Measurements from ENCODE around the gene IPO11. TPM values are rescaled to one million over a fixed set of nuclear protein-coding genes. Genes with fewer than 3 reads are reported as not detected.
"Not testable (repeated sequence)": the region's sequence is repeated elsewhere in the genome, so short reads cannot be mapped to it uniquely, and the experiment has no call there.

Gene IPO11
- polyA plus RNA-seq, 6 donors from 2014 or later, result 8.3 to 12.1 (median 10.4) TPM

- peak overlapping the region in 1 of 6 donors; percentile 22 for H3K27ac Mint-ChIP-seq
- H3K27me3 Mint-ChIP-seq, result no peaks in the 10 kb centered on the region
- H3K4me3 Mint-ChIP-seq, result no peak overlapping the region
- no peaks in the 10 kb centered on the region for H3K4me1 Mint-ChIP-seq
- ATAC-seq (ENCODE audit: low read depth in 2 of 2) (no peak), DNase-seq (no peak)
- H3K36me3 Mint-ChIP-seq, result peaks cover 10 to 11% of the 10 kb centered on the region in 2 donors
- no peaks in the 10 kb centered on the region for H3K9me3 Mint-ChIP-seq
Observed at GRCh38 chr5:62538017-62538942, 125.7 kb downstream of the IPO11 start.

- H3K36me3 Mint-ChIP-seq, result peaks cover 27 to 29% of the 10 kb centered on the region in 2 donors
- no peak overlapping the region for H3K27ac Mint-ChIP-seq
- DNase-seq, result no peak
- ATAC-seq (ENCODE audit: low read depth in 2 of 2), result no peak
- no peak overlapping the region for H3K4me3 Mint-ChIP-seq
- no peaks in the 10 kb centered on the region for H3K27me3 Mint-ChIP-seq
- peaks cover 0 to 5% (median 0%) of the 10 kb centered on the region in 7 donors for H3K9me3 Mint-ChIP-seq
- H3K4me1 Mint-ChIP-seq, result peaks cover under 1 to 10% (median 6%) of the 10 kb centered on the region in 3 donors
Observed at GRCh38 chr5:62542720-62543119, 130.2 kb downstream of the IPO11 start.

GRCh38 chr5:62547945-62548630 is 135.5 kb downstream of the IPO11 start:
- Mint-ChIP-seq H3K4me1 (peaks cover 5 to 17% (median 11%) of the 10 kb centered on the region in 3 donors), H3K4me3 (no peak overlapping the region), H3K27ac (peak overlapping the region in 5 of 6 donors; percentile 5 to 57 (median 18)), H3K36me3 (peaks cover 17 to 31% of the 10 kb centered on the region in 2 donors), H3K9me3 (peaks cover 0 to 5% (median 0%) of the 10 kb centered on the region in 7 donors), H3K27me3 (no peaks in the 10 kb centered on the region)
- peak; percentile 94 to 96 for ATAC-seq (ENCODE audit: low read depth in 2 of 2)
- peak; percentile 21 for DNase-seq

GRCh38 chr5:62550103-62550502 is 137.5 kb downstream of the IPO11 start:
- H3K27me3 Mint-ChIP-seq, result no peaks in the 10 kb centered on the region

GRCh38 chr5:62555930-62556329 is 143.4 kb downstream of the IPO11 start:
- Mint-ChIP-seq H3K27ac (no peak overlapping the region), H3K4me3 (no peak overlapping the region), H3K4me1 (no peaks in the 10 kb centered on the region), H3K27me3 (no peaks in the 10 kb centered on the region), H3K36me3 (peaks cover 14 to 39% of the 10 kb centered on the region in 2 donors), H3K9me3 (no peaks in the 10 kb centered on the region)
- ATAC-seq (ENCODE audit: low read depth in 2 of 2) (no peak), DNase-seq (no peak)

More at GRCh38 chr5:62550103-62550502, 137.5 kb downstream of the IPO11 start:
- no peak for DNase-seq
- Mint-ChIP-seq H3K36me3 (peaks cover 0 to 31% of the 10 kb centered on the region in 2 donors), H3K27ac (no peak overlapping the region), H3K9me3 (peaks cover 0 to 2% (median 0%) of the 10 kb centered on the region in 7 donors), H3K4me1 (peaks cover 5 to 17% (median 11%) of the 10 kb centered on the region in 3 donors), H3K4me3 (no peak overlapping the region)
- ATAC-seq (ENCODE audit: low read depth in 2 of 2), result no peak

GRCh38 chr5:62558941-62559340 is 146.4 kb downstream of the IPO11 start:
- no peak for DNase-seq
- peaks cover 14 to 26% of the 10 kb centered on the region in 2 donors for H3K36me3 Mint-ChIP-seq
- H3K4me3 Mint-ChIP-seq, result no peak overlapping the region
- H3K4me1 Mint-ChIP-seq, result peaks cover 0 to 5% (median 4%) of the 10 kb centered on the region in 3 donors
- H3K9me3 Mint-ChIP-seq, result no peaks in the 10 kb centered on the region
- H3K27me3 Mint-ChIP-seq, result no peaks in the 10 kb centered on the region
- no peak for ATAC-seq (ENCODE audit: low read depth in 2 of 2)
- peak overlapping the region in 1 of 6 donors; percentile 52 for H3K27ac Mint-ChIP-seq

- H3K36me3 Mint-ChIP-seq, result peaks cover 29 to 37% of the 10 kb centered on the region in 2 donors
- no peak overlapping the region for H3K4me3 Mint-ChIP-seq
- H3K4me1 Mint-ChIP-seq, result peaks cover 0 to 5% (median 4%) of the 10 kb centered on the region in 3 donors
- H3K9me3 Mint-ChIP-seq, result peaks cover under 1 to 9% (median 3%) of the 10 kb centered on the region in 7 donors
- ATAC-seq (ENCODE audit: low read depth in 2 of 2), result no peak
- H3K27ac Mint-ChIP-seq, result no peak overlapping the region
- H3K27me3 Mint-ChIP-seq, result no peaks in the 10 kb centered on the region
- no peak for DNase-seq
Observed at GRCh38 chr5:62560786-62561185, 148.2 kb downstream of the IPO11 start.

GRCh38 chr5:62561896-62562295 is 149.3 kb downstream of the IPO11 start:
- H3K4me1 Mint-ChIP-seq, result peaks cover 0 to 5% (median 4%) of the 10 kb centered on the region in 3 donors
- no peak for ATAC-seq (ENCODE audit: low read depth in 2 of 2)
- no peak overlapping the region for H3K4me3 Mint-ChIP-seq
- H3K9me3 Mint-ChIP-seq, result peaks cover 4 to 16% (median 9%) of the 10 kb centered on the region in 7 donors
- H3K36me3 Mint-ChIP-seq, result peaks cover 28 to 37% of the 10 kb centered on the region in 2 donors
- H3K27ac Mint-ChIP-seq, result no peak overlapping the region
- H3K27me3 Mint-ChIP-seq, result no peaks in the 10 kb centered on the region
- no peak for DNase-seq

GRCh38 chr5:62562867-62563266 is 150.3 kb downstream of the IPO11 start:
- Mint-ChIP-seq H3K36me3 (peaks cover 32 to 40% of the 10 kb centered on the region in 2 donors), H3K9me3 (peaks cover 7 to 25% (median 12%) of the 10 kb centered on the region in 7 donors), H3K4me1 (peaks cover 0 to 5% (median 4%) of the 10 kb centered on the region in 3 donors), H3K27ac (no peak overlapping the region), H3K27me3 (no peaks in the 10 kb centered on the region), H3K4me3 (no peak overlapping the region)
- DNase-seq (no peak), ATAC-seq (ENCODE audit: low read depth in 2 of 2) (no peak)

- peaks cover 40 to 46% of the 10 kb centered on the region in 2 donors for H3K36me3 Mint-ChIP-seq
- H3K27ac Mint-ChIP-seq, result peak overlapping the region in 1 of 6 donors; percentile 31
- peaks cover 8 to 36% (median 16%) of the 10 kb centered on the region in 7 donors for H3K9me3 Mint-ChIP-seq
- no peaks in the 10 kb centered on the region for H3K27me3 Mint-ChIP-seq
- ATAC-seq (ENCODE audit: low read depth in 2 of 2), result no peak
- no peak for DNase-seq
- no peak overlapping the region for H3K4me3 Mint-ChIP-seq
- H3K4me1 Mint-ChIP-seq, result peaks cover 2 to 5% (median 4%) of the 10 kb centered on the region in 3 donors
Observed at GRCh38 chr5:62564101-62564500, 151.5 kb downstream of the IPO11 start.

- not testable (repeated sequence) for H3K4me1 Mint-ChIP-seq; H3K27me3 Mint-ChIP-seq; DNase-seq; ATAC-seq (ENCODE audit: low read depth in 2 of 2); H3K4me3 Mint-ChIP-seq
- Mint-ChIP-seq H3K27ac (peak overlapping the region in 1 of 6 donors; percentile 72), H3K9me3 (peaks cover 8 to 40% (median 16%) of the 10 kb centered on the region in 7 donors), H3K36me3 (peaks cover 42 to 49% of the 10 kb centered on the region in 2 donors)
Observed at GRCh38 chr5:62565740-62566139, 153.2 kb downstream of the IPO11 start.

- Mint-ChIP-seq H3K9me3 (peaks cover 8 to 40% (median 16%) of the 10 kb centered on the region in 7 donors), H3K4me1 (peaks cover 0 to 9% (median 0%) of the 10 kb centered on the region in 3 donors), H3K27me3 (no peaks in the 10 kb centered on the region), H3K4me3 (no peak overlapping the region), H3K36me3 (peaks cover 42 to 44% of the 10 kb centered on the region in 2 donors), H3K27ac (no peak overlapping the region)
- DNase-seq, result no peak
- no peak for ATAC-seq (ENCODE audit: low read depth in 2 of 2)
Observed at GRCh38 chr5:62568143-62568542, 155.6 kb downstream of the IPO11 start.

- peaks cover 42 to 44% of the 10 kb centered on the region in 2 donors for H3K36me3 Mint-ChIP-seq
- no peaks in the 10 kb centered on the region for H3K27me3 Mint-ChIP-seq
- H3K9me3 Mint-ChIP-seq, result peaks cover 8 to 40% (median 16%) of the 10 kb centered on the region in 7 donors
- no peak overlapping the region for H3K27ac Mint-ChIP-seq
- ATAC-seq (ENCODE audit: low read depth in 2 of 2), result no peak
- peaks cover 0 to 9% (median under 1%) of the 10 kb centered on the region in 3 donors for H3K4me1 Mint-ChIP-seq
- peak overlapping the region in 1 of 8 donors; percentile 41 for H3K4me3 Mint-ChIP-seq
- no peak for DNase-seq
Observed at GRCh38 chr5:62568800-62569432, 156.4 kb downstream of the IPO11 start.
